Adrenal gland (tissue), 12 donors: ENCODE data around the gene DNAH2. TPM values are rescaled to one million over a fixed set of nuclear protein-coding genes. Genes with fewer than 3 reads are reported as not detected.

Experiments
- DNase-seq, 7 donors: peaks; one replicate each; pipeline ENCODE4 v3.0.0-alpha.2; 2019 to 2020
- H3K27ac ChIP-seq, 5 donors: fragments of 200-600 bp; sonication (generic) in 4 of 5; 1 replicate in 3 of 5; 2 replicates in 2 of 5; pipeline versions ENCODE4 v1.5.1 to v1.8.0; 2016 to 2020; ENCODE audit warnings: mild to moderate bottlenecking in 1 of 5
- H3K27me3 ChIP-seq: fragments of 200-600 bp; 2 replicates; pipeline ENCODE4 v1.8.0; 2021
- H3K36me3 ChIP-seq, 2 donors: fragments of 200-600 bp; replicated peaks in 1 of 2; 1 replicate in 1 of 2; 2 replicates in 1 of 2; pipeline versions ENCODE4 v1.5.1 to v1.8.0; 2018 to 2022
- H3K4me1 ChIP-seq, 2 donors: fragments of 200-600 bp; replicated peaks in 1 of 2; 1 replicate in 1 of 2; 2 replicates in 1 of 2; pipeline versions ENCODE4 v1.5.1 to v1.8.0; 2018 to 2021
- H3K4me3 ChIP-seq, 4 donors: fragments of 200-600 bp; sonication (generic) in 3 of 4; one replicate each; pipeline ENCODE4 v1.5.1; 2016 to 2018
- H3K9me3 ChIP-seq, 3 donors: fragments of 200-600 bp; sonication (generic) in 1 of 3; replicated peaks in 1 of 3; 1 replicate in 2 of 3; 2 replicates in 1 of 3; pipeline versions ENCODE4 v1.5.1 to v1.8.0; 2016 to 2021
- CTCF ChIP-seq, 6 experiments: fragments of 450-650 bp in 4 of 6; fragments of 200-600 bp in 2 of 6; sonication (generic) in 1 of 6; IDR thresholded peaks; 1 replicate in 5 of 6; 2 replicates in 1 of 6; pipeline versions ENCODE4 v1.5.1 to v1.8.0; 2016 to 2021; ENCODE audit warnings: antibody characterized with exemption in 6 of 6, mild to moderate bottlenecking in 2 of 6, moderate library complexity in 1 of 6
- POLR2A ChIP-seq, 2 donors: fragments of 450-650 bp; IDR thresholded peaks; one replicate each; pipeline ENCODE4 v1.6.1; 2017; ENCODE audit warnings: antibody characterized with exemption in 2 of 2, mild to moderate bottlenecking in 2 of 2, moderate library complexity in 1 of 2
- WGBS, 4 donors: extraction: QIAGEN DNeasy Blood & Tissue Kit in 2 of 4; methylation state at CpG; one replicate each; pipeline versions ENCODE4 v1.1.5 to v1.1.7; 2013 to 2017; 5-methylcytosine and 5-hydroxymethylcytosine counted together
- intact Hi-C, 2 donors: fragments of 100-400 bp; cut with DNase I; formaldehyde crosslinking; loops; one replicate each; pipeline versions ENCODE4 v1.14.1 to v1.15.0; 2022 to 2023
- polyA plus RNA-seq, 3 donors: library from polyadenylated mRNA; stranded (reverse); fragments of 200-250 nt in 2 of 3; fragments of 350-450 nt in 1 of 3; fragmentation: Illumina TruSeq in 1 of 3; extraction: RNeasy Lipid Tissue Mini Kit (QIAGEN cat#74804) in 1 of 3; gene quantifications; one replicate each; pipeline ENCODE4 v1.2.3, GENCODE V29; 2013 to 2014
- total RNA-seq, 9 donors: library from RNA; depleted of rRNA in 4 of 9; stranded (reverse); fragments of >200 nt in 4 of 9; fragments of 120-200 nt in 1 of 9; fragmentation: NEBNext Ultra II Directional in 1 of 9; extraction: Animal tissue kit (Norgen Biotek cat#: 25700) in 1 of 9; gene quantifications; one replicate each; pipeline versions ENCODE4 v1.1.0 to v1.2.4, GENCODE V29; 2013 to 2023
- donor health status: healthy with polysubstance abuse.
- donor health status: Bipolar disorder and iron deficiency.
- donor health status: DM: yes; HTN: yes; CAD: no.
- donor health status: DM: no; HTN: no; CAD: no.
- donor health status: DM: no; HTN: no; CAD: no.
- donor health status: DM: yes; HTN: yes; CAD: no.

Gene DNAH2
- total and polyA plus RNA-seq, 12 donors, result 0.02 to 0.26 (median 0.07) TPM

GRCh38 chr17:7880076-7880868 lies 162.7 kb downstream of the DNAH2 start:
- WGBS, 4 donors, result 78 to 86% (median 82%) methylated on average over 3 of the region's 3 CpGs
- H3K27ac ChIP-seq, result no peak overlapping the region
- H3K9me3 ChIP-seq, result no peaks in the 10 kb centered on the region
- intact Hi-C loops, result no loop called here
- peaks cover 0 to 16% of the 10 kb centered on the region in 2 donors for H3K36me3 ChIP-seq
- TF ChIP-seq CTCF (IDR thresholded peaks at IDR 0.05), result no peak
- TF ChIP-seq POLR2A (IDR thresholded peaks at IDR 0.05), result no peak
- no peak for DNase-seq
- H3K27me3 ChIP-seq, result no peaks in the 10 kb centered on the region
- no peak overlapping the region for H3K4me3 ChIP-seq
- peaks cover 0 to 28% of the 10 kb centered on the region in 2 donors for H3K4me1 ChIP-seq

- Histone ChIP-seq H3K9me3 (no peaks in the 10 kb centered on the region), H3K27me3 (no peaks in the 10 kb centered on the region), H3K36me3 (peaks cover 0 to 16% of the 10 kb centered on the region in 2 donors), H3K4me3 (no peak overlapping the region), H3K27ac (peak overlapping the region in 1 of 5 donors; percentile 63), H3K4me1 (peaks cover 5 to 31% of the 10 kb centered on the region in 2 donors)
- WGBS, 4 donors, result 44 to 51% (median 45%) methylated on average over 7 of the region's 7 CpGs
- peak in 4 of 7 donors; percentile 44 to 77 (median 53) for DNase-seq
- TF ChIP-seq POLR2A (IDR thresholded peaks at IDR 0.05) (no peak), CTCF (IDR thresholded peaks at IDR 0.05) (no peak)
- intact Hi-C loops, result no loop called here
Measured at GRCh38 chr17:7881276-7882054, 163.9 kb downstream of the DNAH2 start.

GRCh38 chr17:7882068-7882467 lies 164.5 kb downstream of the DNAH2 start:
- Histone ChIP-seq H3K27ac (peak overlapping the region in 1 of 5 donors; percentile 63), H3K36me3 (peaks cover 0 to 16% of the 10 kb centered on the region in 2 donors), H3K27me3 (no peaks in the 10 kb centered on the region), H3K9me3 (no peaks in the 10 kb centered on the region), H3K4me3 (no peak overlapping the region), H3K4me1 (peaks cover 11 to 37% of the 10 kb centered on the region in 2 donors)
- 64 to 77% (median 74%) methylated on average over 7 of the region's 7 CpGs for WGBS, 4 donors
- TF ChIP-seq CTCF (IDR thresholded peaks at IDR 0.05) (no peak), POLR2A (IDR thresholded peaks at IDR 0.05) (no peak)
- DNase-seq, result no peak
- intact Hi-C loops, result no loop called here

DNA sequence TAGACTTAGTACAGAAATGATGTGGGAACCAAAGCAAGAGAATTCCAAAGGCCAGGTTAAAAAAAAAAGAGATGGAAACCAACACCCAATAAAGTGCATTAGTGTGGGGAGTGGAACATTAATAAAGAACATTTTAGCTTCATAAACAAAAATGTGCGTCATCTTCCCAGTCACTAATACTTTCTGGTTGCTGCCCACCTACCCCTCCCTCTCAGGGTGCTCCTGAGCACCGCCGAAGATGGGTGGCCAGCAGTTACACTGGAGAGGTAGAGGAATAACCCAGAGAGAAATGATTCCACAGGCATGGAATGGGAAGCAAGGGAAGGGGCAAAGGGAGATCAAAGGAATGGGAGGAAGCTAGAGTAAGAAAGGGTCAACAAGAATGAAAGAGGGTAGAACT lies 165.1 kb downstream of the DNAH2 start:
- TF ChIP-seq CTCF (IDR thresholded peaks at IDR 0.05), result no peak
- no peak for TF ChIP-seq POLR2A (IDR thresholded peaks at IDR 0.05)
- peak overlapping the region in 1 of 5 donors; percentile 63 for H3K27ac ChIP-seq
- intact Hi-C loops, result no loop called here
- no peak overlapping the region for H3K4me3 ChIP-seq
- no peaks in the 10 kb centered on the region for H3K27me3 ChIP-seq
- H3K9me3 ChIP-seq, result no peaks in the 10 kb centered on the region
- H3K36me3 ChIP-seq, result peaks cover 0 to 16% of the 10 kb centered on the region in 2 donors
- 74 to 85% (median 78%) methylated on average over 3 of the region's 3 CpGs for WGBS, 4 donors
- DNase-seq, result no peak
- peaks cover 17 to 41% of the 10 kb centered on the region in 2 donors for H3K4me1 ChIP-seq
